Measurements from ENCODE around the gene CENPT. TPM values are rescaled to one million over a fixed set of nuclear protein-coding genes. Genes with fewer than 3 reads are reported as not detected.
"Not testable (repeated sequence)": the region's sequence is repeated elsewhere in the genome, so short reads cannot be mapped to it uniquely, and the experiment has no call there.

The CENPT gene
- total RNA-seq, 1 donor from 2014 or later, result 23.2 TPM

- peak; percentile 63 for DNase-seq (ENCODE audit: low read depth, low spot score)
These were observed 1.0 kb downstream of the CENPT start, which contains the start of gene NUTF2 for GRCh38 chr16:67846320-67847063. Gene NUTF2, plus strand, starts transcription at chr16:67846933. Its CDS starts 18,198 bp downstream, at chr16:67865131.

- no peak for DNase-seq (ENCODE audit: low read depth, low spot score)
These were observed 1.5 kb downstream of the CENPT start for GRCh38 chr16:67846063-67846319.

DNA sequence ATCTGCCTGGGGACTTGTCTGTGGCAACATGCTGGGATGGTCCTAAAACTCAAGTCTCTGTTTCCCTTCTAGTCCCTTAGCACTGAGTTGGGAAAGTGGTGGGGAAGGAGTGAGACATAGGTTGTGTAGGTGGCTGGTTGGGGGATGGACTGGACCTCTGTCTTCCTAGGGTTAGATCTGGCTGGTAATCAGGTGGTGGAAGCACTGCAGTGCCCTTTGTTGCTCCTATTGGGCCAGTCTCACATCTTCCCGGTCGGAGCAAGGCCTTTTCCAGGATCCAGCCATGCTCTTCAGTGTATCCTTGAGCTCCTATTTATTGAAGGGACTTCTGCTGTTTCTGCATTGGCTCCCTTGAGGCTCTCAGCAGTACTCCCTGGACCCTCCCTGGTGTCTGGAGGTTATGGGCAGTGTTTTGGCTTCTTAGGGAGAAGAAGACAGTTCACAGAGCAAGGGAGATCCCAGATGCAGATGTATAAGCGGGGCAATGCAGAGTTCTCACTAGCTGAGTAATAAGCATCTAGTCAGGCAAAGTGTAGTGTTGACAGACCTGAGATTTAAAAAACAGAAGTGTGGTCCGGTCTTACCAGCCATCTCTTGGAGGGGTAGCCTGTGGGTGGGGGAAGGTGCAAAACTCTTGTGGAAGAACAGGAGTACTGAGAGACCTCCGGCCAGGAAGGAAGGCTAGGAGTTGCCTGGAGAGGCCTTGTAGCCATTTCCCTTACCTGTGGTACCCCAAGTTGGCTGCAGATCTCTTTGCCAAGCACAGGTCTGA lies 2.0 kb downstream of the CENPT start:
- DNase-seq (ENCODE audit: low read depth, low spot score), result no peak

- no peak for DNase-seq (ENCODE audit: low read depth, low spot score)
These were observed 3.0 kb downstream of the CENPT start for GRCh38 chr16:67844497-67844896.

GRCh38 chr16:67843343-67843765 lies 4.1 kb downstream of the CENPT start:
- DNase-seq (ENCODE audit: low read depth, low spot score), result no peak

DNA sequence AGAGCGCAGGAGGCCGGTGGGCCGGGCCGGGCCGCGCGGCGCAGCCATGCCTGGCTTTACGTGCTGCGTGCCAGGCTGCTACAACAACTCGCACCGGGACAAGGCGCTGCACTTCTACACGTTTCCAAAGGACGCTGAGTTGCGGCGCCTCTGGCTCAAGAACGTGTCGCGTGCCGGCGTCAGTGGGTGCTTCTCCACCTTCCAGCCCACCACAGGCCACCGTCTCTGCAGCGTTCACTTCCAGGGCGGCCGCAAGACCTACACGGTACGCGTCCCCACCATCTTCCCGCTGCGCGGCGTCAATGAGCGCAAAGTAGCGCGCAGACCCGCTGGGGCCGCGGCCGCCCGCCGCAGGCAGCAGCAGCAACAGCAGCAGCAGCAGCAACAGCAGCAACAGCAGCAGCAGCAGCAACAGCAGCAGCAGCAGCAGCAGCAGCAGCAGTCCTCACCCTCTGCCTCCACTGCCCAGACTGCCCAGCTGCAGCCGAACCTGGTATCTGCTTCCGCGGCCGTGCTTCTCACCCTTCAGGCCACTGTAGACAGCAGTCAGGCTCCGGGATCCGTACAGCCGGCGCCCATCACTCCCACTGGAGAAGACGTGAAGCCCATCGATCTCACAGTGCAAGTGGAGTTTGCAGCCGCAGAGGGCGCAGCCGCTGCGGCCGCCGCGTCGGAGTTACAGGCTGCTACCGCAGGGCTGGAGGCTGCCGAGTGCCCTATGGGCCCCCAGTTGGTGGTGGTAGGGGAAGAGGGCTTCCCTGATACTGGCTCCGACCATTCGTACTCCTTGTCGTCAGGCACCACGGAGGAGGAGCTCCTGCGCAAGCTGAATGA lies 4.8 kb downstream of the CENPT start:
- DNase-seq (ENCODE audit: low read depth, low spot score), result no peak

GRCh38 chr16:67841816-67842508 lies 5.5 kb downstream of the CENPT start, which contains the start of gene THAP11:
Gene THAP11, plus strand, starts transcription at chr16:67842320. Its CDS starts 235 bp downstream, at chr16:67842555.
- peak; percentile 77 for DNase-seq (ENCODE audit: low read depth, low spot score)

DNA sequence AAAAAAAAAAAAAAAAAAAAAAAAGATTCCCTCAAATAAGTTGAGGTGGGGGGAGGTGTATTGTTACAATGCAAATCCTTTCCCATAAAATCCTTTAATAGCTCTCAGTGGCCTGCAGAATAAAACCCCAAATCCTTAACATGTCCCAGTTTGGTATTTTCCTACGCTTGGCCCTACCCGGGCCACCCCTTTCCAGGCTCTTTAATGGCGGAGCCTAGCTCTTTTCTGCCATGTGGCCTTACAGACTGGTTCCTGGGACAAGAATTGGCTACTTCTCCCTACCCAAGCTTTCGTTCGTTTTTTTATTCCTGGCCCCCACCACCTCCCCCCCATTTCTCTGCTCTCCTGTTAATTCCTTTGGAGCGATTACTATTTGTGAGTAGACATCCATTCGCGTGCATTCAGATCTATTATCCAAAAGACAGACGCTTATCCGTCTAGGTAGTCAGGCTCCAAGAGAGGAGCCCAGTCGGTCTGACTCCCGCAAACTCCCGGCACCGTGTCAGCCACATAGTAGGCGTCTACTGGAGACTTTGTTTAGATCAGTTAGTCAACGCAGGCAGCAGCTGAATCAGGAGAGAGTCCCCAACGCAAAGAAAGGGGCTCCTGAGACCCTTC lies 6.2 kb downstream of the CENPT start:
- no peak for DNase-seq (ENCODE audit: low read depth, low spot score)

- DNase-seq (ENCODE audit: low read depth, low spot score), result no peak
These were observed 9.7 kb downstream of the CENPT start for GRCh38 chr16:67837811-67838210.

GRCh38 chr16:67837190-67837589 lies 10.3 kb downstream of the CENPT start:
- not testable (repeated sequence) for DNase-seq (ENCODE audit: low read depth, low spot score)

DNA sequence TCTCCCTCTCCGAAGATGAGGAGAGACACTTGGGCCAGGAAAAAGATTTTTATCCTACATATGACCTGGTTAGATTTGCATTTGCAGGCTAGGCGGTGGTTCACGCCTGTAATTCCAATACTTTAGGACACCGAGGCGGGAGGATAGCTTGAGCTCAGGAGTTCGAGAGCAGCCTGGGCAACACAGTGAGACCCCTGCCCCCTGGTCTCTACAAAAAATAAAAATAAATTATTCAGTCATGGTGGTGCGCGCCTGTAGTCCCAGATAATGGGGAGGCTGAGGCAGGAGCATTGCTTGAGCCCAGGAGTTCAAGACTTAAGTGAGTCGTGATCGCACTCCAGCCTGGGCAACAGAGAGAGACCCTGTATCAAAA lies 13.3 kb downstream of the CENPT start:
- DNase-seq (ENCODE audit: low read depth, low spot score), result no peak

DNA sequence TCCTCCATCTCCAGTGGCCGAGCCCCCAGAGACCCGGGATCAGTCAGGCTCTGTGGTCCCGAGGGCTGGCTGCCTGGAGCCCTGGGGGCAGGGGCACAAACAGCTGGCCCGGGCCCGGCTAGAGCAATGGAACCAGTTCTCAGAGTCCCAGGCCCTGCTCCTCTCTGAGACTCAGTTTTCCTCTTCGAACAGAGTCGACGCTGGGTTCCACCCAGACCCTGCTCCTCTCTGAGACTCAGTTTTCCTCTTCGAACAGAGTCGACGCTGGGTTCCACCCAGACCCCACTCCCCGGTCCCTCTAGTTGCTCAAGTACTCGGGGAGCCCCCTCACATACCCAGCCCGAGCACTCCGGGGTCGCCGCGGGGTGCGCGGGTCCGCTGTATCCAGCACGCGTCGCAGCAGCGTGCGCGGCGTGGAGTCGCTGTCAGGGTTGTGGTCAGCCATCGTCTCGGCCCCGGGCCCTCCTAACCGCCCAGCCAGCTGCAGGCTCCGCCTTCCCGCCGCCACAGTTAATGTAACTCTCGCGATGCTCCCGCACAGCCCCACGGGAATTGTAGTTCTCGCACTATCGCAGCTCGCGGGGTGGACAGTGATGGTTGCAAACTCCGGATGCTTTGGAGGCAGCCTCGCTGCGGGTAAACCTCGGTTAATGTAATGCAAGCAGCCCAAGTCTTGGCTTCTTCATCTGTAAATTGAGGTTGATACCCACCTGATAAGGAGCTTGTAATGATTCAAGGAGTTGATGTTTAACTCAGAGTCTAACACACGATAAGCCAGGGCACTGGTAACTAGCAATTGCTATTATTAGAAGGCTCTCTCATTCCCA lies 13.9 kb downstream of the CENPT start:
- DNase-seq (ENCODE audit: low read depth, low spot score), result no peak

DNA sequence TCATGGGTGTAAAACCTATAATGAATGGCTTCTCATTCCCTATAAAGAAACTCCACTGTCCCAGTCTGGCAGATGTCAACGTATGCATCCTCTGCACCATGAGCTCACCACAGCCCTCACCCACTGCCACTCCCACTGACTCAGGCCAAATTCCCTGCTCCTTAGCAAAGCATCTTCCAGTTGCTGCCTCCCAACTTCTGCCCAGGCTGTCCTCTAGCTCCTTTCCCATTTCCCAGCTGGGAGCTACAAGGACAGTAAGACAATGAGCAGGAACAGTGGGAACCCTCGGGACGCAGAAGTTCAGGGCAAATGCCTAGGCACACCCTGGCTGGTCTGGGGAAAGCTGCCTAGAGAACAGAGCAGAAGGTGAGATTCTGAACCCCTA lies 14.5 kb downstream of the CENPT start:
- no peak for DNase-seq (ENCODE audit: low read depth, low spot score)

DNA sequence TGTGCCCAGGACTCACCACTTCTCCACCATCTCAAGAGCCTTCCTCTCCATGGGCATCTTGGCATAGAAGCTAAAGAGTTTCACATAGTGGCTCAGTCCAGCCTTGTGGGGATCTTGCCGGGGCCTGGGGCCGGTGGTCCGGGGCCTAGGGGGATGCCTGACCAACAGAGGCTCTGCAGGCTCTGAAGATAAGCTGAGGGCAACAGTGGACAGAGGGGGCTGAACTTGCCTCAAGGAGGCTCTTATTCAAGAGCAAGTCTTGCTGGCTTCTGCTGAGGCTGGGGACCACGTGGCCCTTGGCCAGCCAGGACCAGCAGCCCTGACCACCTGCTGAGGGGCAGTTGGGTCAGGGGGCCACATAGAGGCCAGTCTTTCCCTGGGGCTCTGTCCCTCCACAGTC lies 18.8 kb downstream of the CENPT start:
- no peak for DNase-seq (ENCODE audit: low read depth, low spot score)

DNA sequence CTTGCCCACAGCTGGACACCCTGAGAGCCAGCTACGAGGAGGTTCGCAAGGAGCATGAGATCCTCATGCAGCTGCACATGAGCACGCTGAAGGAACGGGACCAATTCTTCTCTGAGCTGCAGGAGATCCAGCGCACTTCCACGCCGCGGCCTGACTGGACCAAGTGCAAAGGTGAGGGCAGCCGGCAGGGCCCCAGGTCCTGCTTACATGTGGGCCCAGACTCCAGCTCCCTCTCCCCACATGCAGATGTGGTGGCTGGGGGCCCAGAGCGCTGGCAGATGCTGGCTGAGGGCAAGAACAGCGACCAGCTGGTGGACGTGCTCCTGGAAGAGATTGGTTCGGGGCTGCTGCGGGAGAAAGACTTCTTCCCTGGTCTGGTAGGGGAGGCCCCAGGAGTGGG lies 21.6 kb downstream of the CENPT start:
- DNase-seq (ENCODE audit: low read depth, low spot score), result no peak

GRCh38 chr16:67825119-67825518 lies 22.4 kb downstream of the CENPT start:
- no peak for DNase-seq (ENCODE audit: low read depth, low spot score)

DNA sequence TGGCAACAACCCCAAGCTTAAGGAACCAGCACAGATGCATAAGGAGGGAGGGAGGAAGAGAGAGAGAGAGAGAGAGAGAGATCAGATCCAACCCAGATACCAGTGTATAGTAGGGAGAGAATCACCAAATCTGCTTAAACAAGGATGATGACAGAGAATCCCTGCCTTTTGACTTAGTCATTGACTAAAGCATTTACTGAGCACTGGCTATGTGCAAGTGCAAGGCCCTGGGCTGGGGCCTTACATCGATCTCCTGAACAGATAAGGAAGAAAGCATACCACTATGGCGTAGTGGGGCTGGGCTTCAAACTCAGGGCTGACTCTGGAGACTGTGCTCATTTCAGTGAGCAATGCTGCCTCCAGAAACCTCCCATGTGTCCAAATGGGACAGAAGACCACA lies 25.0 kb downstream of the CENPT start:
- DNase-seq (ENCODE audit: low read depth, low spot score), result no peak

DNA sequence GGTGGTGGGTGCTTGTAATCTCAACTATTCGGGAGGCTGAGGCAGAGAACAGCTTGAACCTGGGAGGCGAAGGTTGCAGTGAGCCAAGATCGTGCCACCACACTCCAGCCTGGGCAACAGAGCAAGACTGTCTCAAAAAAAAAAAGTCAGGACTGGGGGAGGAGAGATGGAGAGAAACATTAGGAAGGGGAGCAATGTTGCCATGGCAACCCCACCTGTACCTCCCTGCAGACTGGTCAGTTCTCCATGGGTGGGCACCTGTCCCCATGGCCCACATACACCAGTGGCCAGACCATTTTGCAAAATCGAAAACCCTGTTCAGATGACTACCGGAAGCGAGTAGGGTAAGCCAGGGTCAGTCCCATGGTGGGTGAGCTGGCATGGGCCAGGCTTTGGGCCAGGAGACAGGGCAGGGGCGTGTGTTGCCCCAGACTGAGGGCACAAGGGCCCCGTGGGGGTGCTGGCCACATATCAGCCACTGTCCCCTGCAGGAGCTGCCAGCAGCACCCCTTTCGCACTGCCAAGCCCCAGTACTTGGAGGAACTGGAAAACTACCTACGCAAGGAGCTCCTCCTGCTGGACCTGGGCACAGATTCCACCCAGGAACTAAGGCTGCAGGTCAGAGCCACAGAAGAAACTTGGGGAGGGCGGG lies 26.8 kb downstream of the CENPT start:
- no peak for DNase-seq (ENCODE audit: low read depth, low spot score)

DNA sequence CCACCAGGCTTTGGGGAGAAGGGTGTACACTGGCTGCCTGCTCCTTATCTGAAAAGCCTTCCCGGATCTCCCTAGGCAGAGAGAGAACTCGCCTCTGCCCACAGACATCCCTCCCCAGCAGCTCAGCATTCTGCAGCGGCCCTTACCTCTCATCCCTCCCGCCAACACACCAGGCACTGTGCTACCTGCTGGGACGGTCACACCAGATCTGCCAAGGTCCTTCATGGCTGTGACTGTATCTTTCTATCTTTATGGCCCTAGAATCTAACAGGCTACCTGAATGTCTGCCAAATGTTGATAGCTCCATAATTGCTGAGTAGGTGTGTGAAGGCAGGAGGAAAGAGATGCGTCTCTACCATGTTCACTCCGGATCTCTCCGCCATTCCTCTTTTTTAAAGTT lies 32.9 kb downstream of the CENPT start:
- DNase-seq (ENCODE audit: low read depth, low spot score), result no peak

GRCh38 chr16:67811899-67812298 lies 35.6 kb downstream of the CENPT start:
- DNase-seq (ENCODE audit: low read depth, low spot score), result no peak

Measured in pulmonary artery endothelial cell (primary cell).